Stimulated activated CD4-positive, alpha-beta T cell treated with anti-CD3 and anti-CD28 coated beads, Interleukin-15, amount 100 ng/mL, for 1 hour (primary cell): ENCODE measurements around the gene LRRC27.

Experiments used
- DNase-seq, 2 donors: peaks; one replicate each; pipeline ENCODE4 v3.0.0-alpha.2; 2020; ENCODE audit warnings: low read depth in 1 of 2, low spot score in 1 of 2

LRRC27 gene

DNA sequence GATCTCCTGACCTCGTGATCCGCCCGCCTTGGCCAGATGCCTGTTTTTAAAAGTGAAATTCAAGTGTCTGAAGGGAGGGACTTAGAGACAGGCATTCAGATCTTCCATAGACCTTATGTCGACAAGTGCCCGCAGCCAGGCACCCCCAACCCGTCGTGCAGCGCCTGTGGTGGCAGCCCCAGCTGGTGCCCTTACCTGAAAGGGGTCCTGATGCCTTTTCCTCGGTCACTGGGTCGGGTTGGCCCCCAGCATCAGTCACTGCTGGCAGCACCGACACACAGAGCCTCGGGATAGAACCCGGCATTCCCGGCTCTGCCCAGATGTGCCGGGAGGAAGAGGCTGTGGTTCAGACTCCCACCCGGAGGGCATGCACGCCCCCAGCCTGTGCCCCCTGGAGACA is 23.3 kb downstream of the LRRC27 start:
- DNase-seq, result no peak

- DNase-seq, result no peak
These were observed 23.8 kb downstream of the LRRC27 start for GRCh38 chr10:132355754-132356153.

DNA sequence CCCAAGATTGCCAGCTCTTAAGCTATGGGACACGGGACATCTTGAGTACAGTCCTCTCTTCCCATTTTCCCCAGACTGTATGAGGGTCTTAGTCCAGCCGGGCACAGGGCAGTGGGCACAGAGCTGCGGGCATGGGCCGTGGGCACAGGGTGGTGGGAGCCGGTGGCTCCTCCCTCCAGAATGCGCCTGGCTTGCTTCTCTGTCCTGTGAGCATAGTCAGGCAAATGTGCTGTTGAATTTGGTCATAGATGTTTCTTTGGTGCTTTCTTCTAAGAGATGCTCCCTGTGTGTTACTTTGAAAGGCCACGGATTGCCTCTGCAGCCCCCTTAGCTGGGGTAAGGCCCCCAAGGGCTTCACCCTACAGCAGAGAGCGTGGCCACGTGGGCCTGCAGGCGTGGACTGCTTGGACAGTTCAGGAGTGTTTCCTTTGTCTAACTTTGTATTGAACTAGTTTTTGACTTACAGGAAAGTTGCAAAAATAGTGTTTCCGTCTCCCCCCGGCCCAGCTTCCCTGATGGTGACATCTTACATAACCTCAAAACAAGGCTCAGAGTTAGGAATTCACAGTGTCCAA is 24.7 kb downstream of the LRRC27 start:
- no peak for DNase-seq

- DNase-seq, result no peak
These were observed 25.5 kb downstream of the LRRC27 start for GRCh38 chr10:132357286-132358058.

DNA sequence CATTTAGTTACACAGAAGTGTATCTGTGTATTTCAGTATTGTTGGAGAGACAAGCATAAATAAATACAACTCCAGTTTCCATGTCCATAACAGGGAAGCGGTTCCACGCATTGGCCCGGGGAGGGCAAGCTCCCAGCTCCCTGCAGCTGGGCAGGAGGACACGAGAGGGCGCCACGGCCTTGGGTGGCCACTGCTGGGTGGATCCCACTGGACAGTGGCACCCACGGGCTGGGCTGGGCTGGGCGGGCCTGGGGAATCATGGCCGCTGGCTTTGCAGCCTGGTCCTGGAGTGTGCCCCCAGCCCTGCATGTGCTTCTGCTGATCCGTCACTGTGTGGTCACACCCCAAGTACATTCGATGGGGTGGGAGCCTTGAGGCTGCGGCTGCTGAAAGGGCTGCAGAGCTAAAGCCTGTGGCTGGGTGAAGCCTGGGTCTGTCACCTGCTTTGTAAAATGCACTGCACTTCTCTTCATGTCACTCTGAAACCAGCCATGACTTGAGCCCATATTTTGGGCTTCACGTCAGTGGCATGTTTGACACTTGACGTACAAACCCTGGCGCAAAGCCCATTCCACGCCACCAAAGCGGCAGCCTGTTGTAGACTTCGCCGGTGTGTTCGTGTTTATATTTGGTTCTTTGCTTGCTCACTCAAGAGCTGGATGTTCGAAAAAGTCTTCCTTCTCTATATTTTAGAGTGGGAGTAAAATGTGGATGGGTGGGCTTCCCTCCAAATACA is 27.5 kb downstream of the LRRC27 start:
- DNase-seq, result no peak

DNA sequence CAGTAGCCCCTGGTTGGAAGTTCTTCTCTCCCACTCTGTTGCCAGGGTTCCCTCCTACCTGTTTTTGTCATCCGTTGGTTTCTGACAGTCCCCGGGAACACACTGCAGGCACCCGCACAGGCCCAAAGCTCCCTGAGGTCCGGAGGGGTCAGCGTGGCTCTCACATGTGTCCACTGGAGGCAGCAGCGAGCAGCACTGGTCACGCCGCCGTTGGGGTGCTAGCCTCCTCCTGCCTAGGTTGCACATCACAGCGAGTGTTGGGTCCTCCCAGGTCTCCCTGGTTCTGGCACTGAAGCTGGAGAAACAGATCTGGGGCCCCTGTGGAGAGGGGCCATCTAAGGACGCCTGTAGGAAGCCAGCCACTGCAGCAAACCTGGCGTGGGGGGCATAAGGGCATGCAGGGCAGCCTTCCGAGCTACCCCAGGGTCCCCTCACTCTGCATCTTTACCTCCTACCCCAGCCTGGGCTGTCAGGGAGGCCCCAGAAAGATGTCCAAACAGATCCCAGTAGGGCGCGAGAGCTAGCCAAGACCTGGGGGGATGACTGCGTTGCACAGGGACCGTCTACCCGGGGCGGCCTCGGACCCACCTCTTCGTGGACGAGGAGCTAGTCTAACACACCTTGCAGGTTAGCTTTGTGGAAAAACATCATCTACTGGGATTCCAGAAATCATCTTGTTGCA is 28.9 kb downstream of the LRRC27 start:
- peak in 1 of 2 donors; percentile 24 for DNase-seq

DNA sequence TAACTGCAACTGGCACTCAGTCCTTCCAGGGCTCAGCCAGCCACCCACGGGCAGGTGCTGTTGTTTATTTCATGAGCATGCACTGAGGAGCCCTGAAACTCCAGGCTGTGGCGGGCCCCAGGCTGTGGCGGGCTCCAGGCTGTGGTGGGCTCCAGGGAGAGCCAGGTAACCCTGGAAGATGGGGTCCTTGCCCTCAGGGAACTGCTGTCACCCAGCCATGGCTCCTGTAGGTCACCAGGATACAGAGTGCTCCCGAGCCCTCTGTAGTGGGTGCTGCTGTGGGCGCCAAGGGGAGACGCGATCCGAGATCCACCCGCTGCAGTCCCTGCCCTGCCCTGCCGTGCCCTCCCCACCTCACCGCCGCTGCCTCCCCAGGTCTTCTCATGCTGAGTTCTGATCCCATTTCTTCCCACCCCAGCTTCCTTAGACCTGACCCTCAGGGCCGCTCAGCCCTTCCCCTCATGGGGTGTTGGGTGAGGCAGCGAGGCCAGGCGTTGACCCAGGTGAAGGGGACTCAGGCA is 29.6 kb downstream of the LRRC27 start:
- no peak for DNase-seq

DNA sequence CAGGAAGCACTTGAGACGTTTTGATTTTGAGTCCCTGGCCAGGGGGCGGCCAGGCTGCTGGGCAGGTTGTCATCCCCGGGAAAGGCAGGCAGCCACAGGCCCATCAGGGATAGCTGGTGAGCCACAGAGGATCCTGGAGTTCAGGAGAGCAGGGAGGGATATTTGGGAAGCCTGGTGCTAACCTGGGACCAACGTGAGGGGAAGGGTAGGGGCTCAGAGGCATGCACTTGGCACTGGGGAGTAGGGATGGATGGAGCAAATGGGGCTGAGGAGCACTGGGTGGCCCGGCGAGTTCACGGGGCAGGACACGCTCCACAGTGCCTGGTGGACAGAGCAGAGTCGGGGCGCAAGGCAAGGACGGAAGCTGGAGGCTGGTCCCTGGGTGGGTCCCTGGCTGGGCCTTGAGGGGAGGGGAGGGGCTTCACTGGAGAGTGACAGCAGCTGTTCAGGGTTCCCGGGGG is 30.2 kb downstream of the LRRC27 start:
- DNase-seq, result no peak

DNA sequence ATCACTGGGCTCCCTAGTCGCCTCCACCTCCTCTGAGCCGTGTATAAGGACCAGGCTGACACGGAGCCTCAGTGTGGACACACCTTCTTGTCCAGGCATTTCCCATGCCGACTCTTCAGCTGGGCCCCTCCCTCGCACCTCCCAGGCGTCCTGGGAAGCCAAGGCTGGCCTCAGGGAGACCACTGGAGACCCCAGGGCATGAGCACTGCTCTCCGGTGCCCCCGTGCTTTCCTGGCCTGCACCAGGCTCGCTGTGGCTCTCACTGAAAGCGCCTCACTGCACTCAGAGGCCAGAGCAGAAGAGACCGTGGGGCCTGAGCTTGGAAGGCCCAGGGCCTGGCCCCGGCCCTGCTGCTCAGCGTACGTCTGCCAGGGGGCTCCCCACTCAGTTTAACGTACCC is 31.4 kb downstream of the LRRC27 start:
- DNase-seq, result no peak

GRCh38 chr10:132363921-132364593 is 32.1 kb downstream of the LRRC27 start:
- no peak for DNase-seq

GRCh38 chr10:132364594-132364970 is 32.6 kb downstream of the LRRC27 start:
- DNase-seq, result peak in 1 of 2 donors; percentile 38

GRCh38 chr10:132365102-132365501 is 33.1 kb downstream of the LRRC27 start:
- no peak for DNase-seq

GRCh38 chr10:132366006-132366405 is 34.0 kb downstream of the LRRC27 start:
- DNase-seq, result no peak

DNA sequence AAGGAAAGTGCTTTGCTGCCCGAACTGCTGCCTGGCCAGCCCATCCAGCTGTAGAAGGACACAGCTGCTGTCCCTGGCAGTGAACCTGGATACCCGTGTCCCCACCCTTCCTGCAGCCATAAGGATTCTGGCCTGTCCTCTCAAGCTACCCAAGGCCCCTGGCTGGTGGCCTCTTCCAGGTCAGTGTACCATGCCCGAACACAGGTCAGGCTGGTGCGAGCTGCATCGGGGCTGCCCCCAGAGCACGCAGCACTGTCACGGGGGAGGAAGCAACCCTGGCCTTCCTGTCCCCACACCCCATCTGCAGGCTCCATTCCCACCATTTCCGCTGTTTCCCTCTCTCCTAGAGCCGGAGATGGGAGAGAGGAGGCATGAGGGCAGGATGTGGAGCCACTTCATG is 34.5 kb downstream of the LRRC27 start:
- no peak for DNase-seq

DNA sequence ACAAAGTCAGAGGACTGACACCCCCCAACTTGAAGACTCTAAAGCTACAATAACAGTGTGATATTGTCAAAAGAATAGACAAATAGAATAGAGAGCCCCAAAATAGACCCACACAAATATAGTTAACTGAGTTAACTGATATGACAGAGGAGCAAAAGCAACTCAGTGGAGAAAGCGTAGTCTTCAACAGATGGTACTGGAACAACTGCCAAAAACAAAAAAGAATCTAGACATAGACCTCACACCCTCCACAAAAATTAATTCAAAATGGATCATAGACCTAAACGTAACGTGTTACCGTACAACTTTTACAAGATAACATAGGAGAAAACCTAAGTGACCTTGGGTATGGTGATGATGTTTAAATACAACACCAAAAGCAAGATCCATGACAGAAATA is 36.4 kb downstream of the LRRC27 start:
- DNase-seq, result no peak

DNA sequence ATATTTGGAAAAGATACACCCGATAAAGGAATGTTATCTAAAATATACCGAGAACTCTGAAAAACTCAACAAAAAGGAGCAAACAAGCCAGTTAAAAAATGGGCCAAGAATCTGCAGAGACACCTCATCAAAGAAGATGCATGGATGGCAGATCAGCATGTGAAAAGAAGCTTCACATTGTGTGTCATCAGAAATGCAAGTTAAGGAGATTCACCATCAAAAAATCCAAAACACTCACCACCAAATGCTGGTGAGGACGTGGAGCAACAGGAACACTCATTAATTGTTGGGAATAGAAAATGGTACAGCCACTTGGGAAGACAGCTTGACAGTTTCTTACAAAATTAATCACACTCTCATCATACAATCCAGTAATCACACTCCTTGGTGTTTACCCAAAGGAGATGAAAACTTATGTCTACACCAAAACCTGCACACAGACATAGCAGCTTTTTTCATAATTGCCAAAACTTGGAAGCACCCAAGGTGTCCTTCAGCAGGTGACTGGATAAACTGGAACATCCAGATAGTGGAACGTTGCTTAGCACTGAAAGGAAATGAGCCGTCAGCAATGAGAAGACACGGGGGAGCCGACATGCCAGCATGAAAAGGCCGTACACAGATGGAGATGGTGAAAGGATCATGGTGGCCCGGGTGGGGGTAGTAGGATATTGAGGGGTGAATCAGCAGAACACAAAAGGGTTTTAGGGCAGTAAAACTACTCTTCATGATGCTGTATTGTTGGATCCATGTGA is 37.1 kb downstream of the LRRC27 start:
- no peak for DNase-seq

DNA sequence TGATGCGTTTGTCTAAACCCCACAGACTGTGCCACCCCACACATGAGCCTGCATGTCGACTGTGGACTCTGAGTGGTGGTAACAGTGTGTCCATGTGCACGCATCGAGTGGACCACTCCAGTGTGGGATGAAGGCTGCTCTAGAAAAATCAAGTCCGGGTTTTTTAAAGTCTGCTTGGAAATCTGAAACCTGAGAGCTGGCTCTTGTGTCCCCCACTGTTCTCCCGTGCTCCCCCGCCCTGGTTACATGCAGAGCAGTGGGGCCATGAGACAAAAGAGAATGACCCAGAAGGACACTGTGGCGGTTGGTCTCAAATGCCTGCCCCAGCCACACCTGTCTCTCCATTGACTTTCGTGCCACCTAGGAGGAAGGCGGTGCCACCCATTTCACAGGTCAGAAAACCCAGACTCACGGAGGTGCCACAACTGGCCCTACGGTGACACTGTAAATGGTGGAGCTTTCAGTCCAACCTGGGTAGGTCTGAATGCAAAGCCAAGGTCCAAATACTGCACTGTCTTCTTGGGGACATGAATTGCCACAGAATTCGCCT is 37.7 kb downstream of the LRRC27 start:
- no peak for DNase-seq

DNA sequence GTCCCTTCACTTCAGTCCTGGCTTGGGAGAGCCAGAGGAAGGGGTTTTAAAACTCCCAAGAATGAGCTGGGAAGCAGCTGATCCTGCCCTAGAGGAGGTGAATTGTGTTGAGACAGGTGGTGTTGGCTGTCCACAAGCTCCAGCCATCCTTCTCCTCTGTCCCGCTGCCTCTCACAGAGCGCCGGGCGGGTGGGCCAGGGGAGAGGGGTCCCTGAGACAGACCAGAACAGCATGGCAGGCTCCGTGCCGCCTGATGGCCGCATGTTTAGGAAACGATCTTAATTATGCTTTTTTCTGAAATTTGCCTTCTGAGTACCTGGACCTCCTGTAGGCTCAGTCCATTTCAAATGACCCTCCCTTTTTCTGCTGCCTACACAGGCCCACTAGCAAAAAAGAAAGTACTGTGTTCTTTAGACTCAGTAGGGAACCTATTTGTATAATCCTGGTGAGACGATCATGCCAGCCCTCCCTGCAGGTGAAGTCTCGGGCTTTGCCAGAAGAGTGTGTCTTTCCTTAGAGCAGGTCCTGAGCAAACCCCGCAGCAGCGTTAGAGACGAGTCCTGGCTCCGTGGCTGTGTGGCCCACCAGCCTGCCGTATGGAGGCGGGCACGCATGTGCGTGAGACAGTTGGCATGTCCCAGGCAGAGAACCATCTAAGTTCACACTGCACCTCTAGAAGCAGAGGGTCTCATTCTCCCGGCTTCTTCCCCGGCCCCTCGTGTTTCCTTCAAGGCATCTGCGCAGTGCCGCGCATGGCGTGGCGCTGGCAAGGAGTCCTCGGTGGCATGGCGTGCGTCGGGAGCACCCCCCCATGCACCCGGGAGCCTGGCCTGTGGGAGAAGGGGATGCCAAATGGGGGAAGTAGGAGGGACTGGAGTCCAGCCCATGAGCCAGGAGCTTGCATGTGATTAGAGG is 38.7 kb downstream of the LRRC27 start:
- no peak for DNase-seq

- no peak for DNase-seq
These were observed 39.7 kb downstream of the LRRC27 start for GRCh38 chr10:132371641-132372081.
